GM23338 (cell line): ENCODE measurements around the gene CENPX. TPM values are rescaled to one million over a fixed set of nuclear protein-coding genes. Genes with fewer than 3 reads are reported as not detected.

ENCODE experiments used
- ATAC-seq: fragments of 200-7000 bp; cut with Tn5 transposase; 3 replicates; pipeline ENCODE4 v1.9.1; 2020
- DNase-seq: peaks from one replicate; pipeline ENCODE4 v3.0.0-alpha.2; 2015; ENCODE audit warnings: low spot score
- H2AFZ ChIP-seq: fragments of 200-600 bp; sonication (generic); 2 replicates; pipeline ENCODE4 v1.8.0; 2016; ENCODE audit warnings: antibody characterized with exemption, mild to moderate bottlenecking, moderate library complexity
- H3F3A ChIP-seq: fragments of 200-600 bp; sonication (generic); replicated peaks from 2 replicates; pipeline ENCODE4 v1.8.0; 2017; ENCODE audit warnings: antibody characterized with exemption, mixed run types, low read depth
- H3K27ac ChIP-seq: fragments of 200-600 bp; sonication (generic); 2 replicates; pipeline ENCODE4 v1.6.1; 2016; ENCODE audit warnings: low read depth
- H3K27me3 ChIP-seq: fragments of 200-600 bp; sonication (generic); 2 replicates; pipeline ENCODE4 v1.8.0; 2016; ENCODE audit warnings: mild to moderate bottlenecking, mixed run types, moderate library complexity; ENCODE audit not compliant: insufficient read depth
- H3K36me3 ChIP-seq: fragments of 200-600 bp; sonication (generic); 2 replicates; pipeline ENCODE4 v1.8.0; 2016; ENCODE audit warnings: mild to moderate bottlenecking; ENCODE audit not compliant: insufficient read depth
- H3K4me1 ChIP-seq: fragments of 200-600 bp; sonication (generic); 2 replicates; pipeline ENCODE4 v1.8.0; 2016; ENCODE audit warnings: mild to moderate bottlenecking, moderate library complexity; ENCODE audit not compliant: insufficient read depth
- H3K4me2 ChIP-seq: fragments of 200-600 bp; sonication (generic); 2 replicates; pipeline ENCODE4 v1.7.1; 2017; ENCODE audit warnings: mixed run types
- H3K4me3 ChIP-seq: fragments of 200-600 bp; sonication (generic); 2 replicates; pipeline ENCODE4 v1.6.1; 2016; ENCODE audit warnings: mixed run types
- H3K79me2 ChIP-seq: fragments of 200-600 bp; sonication (generic); replicated peaks from 2 replicates; pipeline ENCODE4 v1.8.0; 2017; ENCODE audit warnings: mild to moderate bottlenecking; ENCODE audit not compliant: insufficient read depth
- H3K9me2 ChIP-seq: fragments of 200-600 bp; sonication (generic); 2 replicates; pipeline ENCODE4 v1.8.0; 2017; ENCODE audit not compliant: insufficient read depth
- H4K20me1 ChIP-seq: fragments of 200-600 bp; sonication (generic); replicated peaks from 2 replicates; pipeline ENCODE4 v1.8.0; 2017; ENCODE audit warnings: mild to moderate bottlenecking; ENCODE audit not compliant: insufficient read depth
- H3K27ac Mint-ChIP-seq: 2 replicates; pipeline ENCODE4 v1.8.0; 2020; ENCODE audit warnings: inconsistent platforms, mild to moderate bottlenecking, moderate library complexity, mixed read lengths
- H3K27me3 Mint-ChIP-seq: 3 replicates; pipeline ENCODE4 v1.8.0; 2022; ENCODE audit warnings: low read depth, mild to moderate bottlenecking, moderate library complexity, mixed read lengths, inconsistent platforms; ENCODE audit not compliant: insufficient read depth, poor library complexity
- H3K36me3 Mint-ChIP-seq: 3 replicates; pipeline ENCODE4 v1.8.0; 2021; ENCODE audit warnings: low read depth, mild to moderate bottlenecking, inconsistent platforms, moderate library complexity, mixed read lengths
- H3K4me1 Mint-ChIP-seq: 3 replicates; pipeline ENCODE4 v1.8.0; 2020; ENCODE audit warnings: mild to moderate bottlenecking, inconsistent platforms, mixed read lengths
- H3K4me3 Mint-ChIP-seq: 3 replicates; pipeline ENCODE4 v1.8.0; 2021; ENCODE audit warnings: moderate library complexity, mild to moderate bottlenecking, inconsistent platforms, mixed read lengths
- H3K9me3 Mint-ChIP-seq: 3 replicates; pipeline ENCODE4 v1.8.0; 2020; ENCODE audit warnings: moderate library complexity, mild to moderate bottlenecking, inconsistent platforms, mixed read lengths
- CREB1 ChIP-seq: fragments of 250-450 bp; sonication (Bioruptor Pico); IDR thresholded peaks from 2 replicates; pipeline ENCODE4 v1.5.0; 2020; ENCODE audit warnings: low read depth, mild to moderate bottlenecking, moderate library complexity
- EZH2 ChIP-seq: fragments of 200-600 bp; sonication (generic); IDR thresholded peaks from one replicate; pipeline ENCODE4 v1.8.0; 2017; ENCODE audit warnings: antibody characterized with exemption, mild to moderate bottlenecking, low read depth; ENCODE audit not compliant: unreplicated experiment
- EZH2phosphoT487 ChIP-seq: fragments of 200-600 bp; sonication (generic); IDR thresholded peaks from one replicate; pipeline ENCODE4 v1.8.1; 2018; ENCODE audit warnings: antibody characterized with exemption; ENCODE audit not compliant: unreplicated experiment
- JUNB ChIP-seq: IDR thresholded peaks from one replicate; pipeline ENCODE4 v1.6.1; 2016; ENCODE audit warnings: antibody characterized with exemption; ENCODE audit not compliant: unreplicated experiment
- NANOG ChIP-seq: IDR thresholded peaks from 2 replicates; pipeline ENCODE4 v1.6.1; 2016; ENCODE audit warnings: antibody characterized with exemption, borderline replicate concordance
- POLR2AphosphoS5 ChIP-seq: IDR thresholded peaks from 2 replicates; pipeline ENCODE4 v1.6.1; 2016; ENCODE audit warnings: antibody characterized with exemption, low read depth
- STAT1 ChIP-seq: IDR thresholded peaks from one replicate; pipeline ENCODE4 v1.6.1; 2016; ENCODE audit warnings: antibody characterized with exemption; ENCODE audit not compliant: unreplicated experiment
- ZNF114 ChIP-seq: fragments of 250-450 bp; sonication (Bioruptor Pico); IDR thresholded peaks from 2 replicates; pipeline ENCODE4 v1.5.0; 2020; ENCODE audit warnings: mild to moderate bottlenecking, moderate library complexity
- ZNF331 ChIP-seq: fragments of 250-450 bp; sonication (Bioruptor Pico); IDR thresholded peaks from 2 replicates; pipeline ENCODE4 v1.5.0; 2020; ENCODE audit warnings: low read depth, mild to moderate bottlenecking, moderate library complexity
- ZNF462 ChIP-seq: fragments of 250-450 bp; sonication (Bioruptor Pico); IDR thresholded peaks from 2 replicates; pipeline ENCODE4 v1.5.0; 2020; ENCODE audit warnings: mild to moderate bottlenecking, moderate library complexity
- polyA plus RNA-seq: library from polyadenylated mRNA; unstranded; fragments of >200 nt; fragmentation: Nextera tagmentation; extraction: Ambion mirVana; gene quantifications from 2 replicates; pipeline ENCODE4 v1.2.1, GENCODE V29; 2016
- total RNA-seq: library from RNA; depleted of rRNA; stranded (reverse); fragments of >200 nt; shearing (Covaris generic); gene quantifications from 2 replicates; pipeline ENCODE4 v1.2.3, GENCODE V29; 2014
- TF ChIP-seq, protein P1 (sequence below), 2 experiments: fragments of 200-600 bp in 1 of 2; sonication (generic) in 1 of 2; conservative IDR thresholded peaks; 2 replicates each; pipeline versions ENCODE4 v1.5.1 to v1.6.1; 2016 to 2017; ENCODE audit warnings: antibody characterized with exemption in 2 of 2, low read depth in 2 of 2, mild to moderate bottlenecking in 2 of 2, moderate library complexity in 1 of 2
- TF ChIP-seq, protein P2 (sequence below): IDR thresholded peaks from one replicate; pipeline ENCODE4 v1.6.1; 2018; ENCODE audit warnings: antibody characterized with exemption; ENCODE audit not compliant: unreplicated experiment
- TF ChIP-seq, protein P3 (sequence below): IDR thresholded peaks from 2 replicates; pipeline ENCODE4 v1.6.1; 2016; ENCODE audit warnings: antibody characterized with exemption

Gene CENPX
- total and polyA plus RNA-seq, 2 experiments from 2014 or later, result 114 to 157 TPM

DNA sequence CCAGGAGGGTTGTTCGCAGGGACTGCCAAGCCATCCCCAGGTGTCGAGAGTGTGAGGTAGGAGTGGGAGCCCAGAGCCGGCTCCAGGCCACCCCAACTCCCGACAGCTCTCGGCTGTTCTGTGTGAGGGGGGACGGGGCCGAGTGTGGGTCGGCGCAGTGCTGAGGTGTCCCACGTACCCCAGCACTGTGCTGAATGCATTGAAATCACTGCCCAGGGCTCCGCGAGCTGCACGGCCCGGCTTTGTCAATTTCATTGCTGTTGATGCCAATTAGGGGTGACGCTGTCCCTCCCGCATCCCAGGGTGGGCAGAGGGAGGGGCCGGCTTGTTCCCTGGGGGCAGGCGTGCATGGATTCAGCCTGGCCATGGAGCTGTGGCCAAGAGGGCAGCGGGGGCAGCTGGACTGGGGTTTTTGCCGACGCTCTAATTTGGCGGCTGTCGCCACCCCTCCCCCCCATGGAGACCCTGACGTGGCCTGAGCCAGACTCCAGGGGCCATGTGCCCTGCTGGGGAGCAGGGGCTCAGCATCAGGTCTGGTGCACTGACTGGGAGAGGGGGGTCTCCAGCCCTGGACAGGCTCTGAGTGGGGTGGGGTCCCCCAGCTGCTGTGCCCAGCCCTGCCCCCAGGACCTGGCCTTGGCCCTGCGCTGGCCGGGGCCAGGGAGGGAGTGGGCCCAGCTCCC is 14.3 kb downstream of the CENPX start:
- H3F3A ChIP-seq, result no peaks in the 10 kb centered on the region
- no peak overlapping the region for H3K4me3 ChIP-seq
- no peak overlapping the region for H3K27ac Mint-ChIP-seq
- H3K36me3 Mint-ChIP-seq, result no peaks in the 10 kb centered on the region
- no peaks in the 10 kb centered on the region for H3K9me2 ChIP-seq
- peaks cover 10% of the 10 kb centered on the region for H3K27me3 Mint-ChIP-seq
- H3K79me2 ChIP-seq, result no peaks in the 10 kb centered on the region
- TF ChIP-seq STAT1 (no peak), ZNF331 (CRISPR knock-in tag) (no peak), CREB1 (CRISPR knock-in tag) (no peak), EZH2phosphoT487 (no peak), ZNF114 (CRISPR knock-in tag) (no peak), NANOG (no peak), POLR2AphosphoS5 (no peak), ZNF462 (CRISPR knock-in tag) (no peak), JUNB (no peak), EZH2 (no peak)
- TF ChIP-seq, protein P1, sequence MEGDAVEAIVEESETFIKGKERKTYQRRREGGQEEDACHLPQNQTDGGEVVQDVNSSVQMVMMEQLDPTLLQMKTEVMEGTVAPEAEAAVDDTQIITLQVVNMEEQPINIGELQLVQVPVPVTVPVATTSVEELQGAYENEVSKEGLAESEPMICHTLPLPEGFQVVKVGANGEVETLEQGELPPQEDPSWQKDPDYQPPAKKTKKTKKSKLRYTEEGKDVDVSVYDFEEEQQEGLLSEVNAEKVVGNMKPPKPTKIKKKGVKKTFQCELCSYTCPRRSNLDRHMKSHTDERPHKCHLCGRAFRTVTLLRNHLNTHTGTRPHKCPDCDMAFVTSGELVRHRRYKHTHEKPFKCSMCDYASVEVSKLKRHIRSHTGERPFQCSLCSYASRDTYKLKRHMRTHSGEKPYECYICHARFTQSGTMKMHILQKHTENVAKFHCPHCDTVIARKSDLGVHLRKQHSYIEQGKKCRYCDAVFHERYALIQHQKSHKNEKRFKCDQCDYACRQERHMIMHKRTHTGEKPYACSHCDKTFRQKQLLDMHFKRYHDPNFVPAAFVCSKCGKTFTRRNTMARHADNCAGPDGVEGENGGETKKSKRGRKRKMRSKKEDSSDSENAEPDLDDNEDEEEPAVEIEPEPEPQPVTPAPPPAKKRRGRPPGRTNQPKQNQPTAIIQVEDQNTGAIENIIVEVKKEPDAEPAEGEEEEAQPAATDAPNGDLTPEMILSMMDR (conservative IDR thresholded peaks at IDR 0.05; ENCODE audit: low read depth in 2 of 2), result no peak
- TF ChIP-seq, protein P2, sequence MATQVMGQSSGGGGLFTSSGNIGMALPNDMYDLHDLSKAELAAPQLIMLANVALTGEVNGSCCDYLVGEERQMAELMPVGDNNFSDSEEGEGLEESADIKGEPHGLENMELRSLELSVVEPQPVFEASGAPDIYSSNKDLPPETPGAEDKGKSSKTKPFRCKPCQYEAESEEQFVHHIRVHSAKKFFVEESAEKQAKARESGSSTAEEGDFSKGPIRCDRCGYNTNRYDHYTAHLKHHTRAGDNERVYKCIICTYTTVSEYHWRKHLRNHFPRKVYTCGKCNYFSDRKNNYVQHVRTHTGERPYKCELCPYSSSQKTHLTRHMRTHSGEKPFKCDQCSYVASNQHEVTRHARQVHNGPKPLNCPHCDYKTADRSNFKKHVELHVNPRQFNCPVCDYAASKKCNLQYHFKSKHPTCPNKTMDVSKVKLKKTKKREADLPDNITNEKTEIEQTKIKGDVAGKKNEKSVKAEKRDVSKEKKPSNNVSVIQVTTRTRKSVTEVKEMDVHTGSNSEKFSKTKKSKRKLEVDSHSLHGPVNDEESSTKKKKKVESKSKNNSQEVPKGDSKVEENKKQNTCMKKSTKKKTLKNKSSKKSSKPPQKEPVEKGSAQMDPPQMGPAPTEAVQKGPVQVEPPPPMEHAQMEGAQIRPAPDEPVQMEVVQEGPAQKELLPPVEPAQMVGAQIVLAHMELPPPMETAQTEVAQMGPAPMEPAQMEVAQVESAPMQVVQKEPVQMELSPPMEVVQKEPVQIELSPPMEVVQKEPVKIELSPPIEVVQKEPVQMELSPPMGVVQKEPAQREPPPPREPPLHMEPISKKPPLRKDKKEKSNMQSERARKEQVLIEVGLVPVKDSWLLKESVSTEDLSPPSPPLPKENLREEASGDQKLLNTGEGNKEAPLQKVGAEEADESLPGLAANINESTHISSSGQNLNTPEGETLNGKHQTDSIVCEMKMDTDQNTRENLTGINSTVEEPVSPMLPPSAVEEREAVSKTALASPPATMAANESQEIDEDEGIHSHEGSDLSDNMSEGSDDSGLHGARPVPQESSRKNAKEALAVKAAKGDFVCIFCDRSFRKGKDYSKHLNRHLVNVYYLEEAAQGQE, result no peak
- TF ChIP-seq, protein P3, sequence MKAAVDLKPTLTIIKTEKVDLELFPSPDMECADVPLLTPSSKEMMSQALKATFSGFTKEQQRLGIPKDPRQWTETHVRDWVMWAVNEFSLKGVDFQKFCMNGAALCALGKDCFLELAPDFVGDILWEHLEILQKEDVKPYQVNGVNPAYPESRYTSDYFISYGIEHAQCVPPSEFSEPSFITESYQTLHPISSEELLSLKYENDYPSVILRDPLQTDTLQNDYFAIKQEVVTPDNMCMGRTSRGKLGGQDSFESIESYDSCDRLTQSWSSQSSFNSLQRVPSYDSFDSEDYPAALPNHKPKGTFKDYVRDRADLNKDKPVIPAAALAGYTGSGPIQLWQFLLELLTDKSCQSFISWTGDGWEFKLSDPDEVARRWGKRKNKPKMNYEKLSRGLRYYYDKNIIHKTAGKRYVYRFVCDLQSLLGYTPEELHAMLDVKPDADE, result no peak
- no peaks in the 10 kb centered on the region for H4K20me1 ChIP-seq
- no peak for ATAC-seq
- no peaks in the 10 kb centered on the region for H3K9me3 Mint-ChIP-seq
- H3K27ac ChIP-seq, result no peak overlapping the region
- H3K4me2 ChIP-seq, result no peak overlapping the region
- H3K4me1 ChIP-seq, result no peaks in the 10 kb centered on the region
- H3K36me3 ChIP-seq, result no peaks in the 10 kb centered on the region
- no peaks in the 10 kb centered on the region for H3K4me1 Mint-ChIP-seq
- no peak for DNase-seq
- H2AFZ ChIP-seq, result no peak overlapping the region
- H3K27me3 ChIP-seq, result no peaks in the 10 kb centered on the region
- no peak overlapping the region for H3K4me3 Mint-ChIP-seq
